ENCODE results near the gene EFNB2. TPM values are rescaled to one million over a fixed set of nuclear protein-coding genes. Genes with fewer than 3 reads are reported as not detected.

EFNB2 gene
- total RNA-seq, 1 experiment from 2014 or later: 15.9 TPM

GRCh38 chr13:106568299-106569003 is 33.0 kb upstream of the EFNB2 start:
- ChIA-PET POLR2A (interaction anchor here (1.1 to 1.7 kb wide), 3 partner anchors 32 to 350 kb away, joined by 3 to 5 read pairs (median 4); no protein-coding TSS in a partner anchor), CTCF (interaction anchor here (1.7 to 2.9 kb wide), 3 partner anchors 33 to 228 kb away, joined by 4 to 13 read pairs (median 6); partner anchors contain the start of gene EFNB2)
- Mint-ChIP-seq H3K27ac (peak overlapping the region; percentile 88), H3K4me1 (peaks cover 46% of the 10 kb centered on the region), H3K36me3 (peaks cover 6% of the 10 kb centered on the region), H3K9me3 (no peaks in the 10 kb centered on the region), H3K27me3 (ENCODE audit: low read depth) (no peaks in the 10 kb centered on the region), H3K4me3 (peak overlapping the region; percentile 99)
- ATAC-seq: no peak; the same call in 1 of the 2 replicates
- DNase-seq (ENCODE audit: low spot score): no peak
- TF ChIP-seq MYBL2 (CRISPR knock-in tag; IDR thresholded peaks at IDR 0.05): no peak

GRCh38 chr13:106567474-106568298 is 32.2 kb upstream of the EFNB2 start, which contains the start of gene ARGLU1:
TSS of gene ARGLU1 (minus strand) at chr13:106568137. CDS start at chr13:106567919, 218 bp downstream.
- TF ChIP-seq E2F1 (CRISPR knock-in tag; IDR thresholded peaks at IDR 0.05) (no peak), MAX (CRISPR knock-in tag; IDR thresholded peaks at IDR 0.05) (peak; percentile 53), IRF2 (CRISPR knock-in tag; IDR thresholded peaks at IDR 0.05; ENCODE audit: borderline replicate concordance, low read depth) (no peak), CBFB (CRISPR knock-in tag; IDR thresholded peaks at IDR 0.05; ENCODE audit: low read depth) (0 out of 2 replicates have a peak, but pooled peaks have one; percentile 25), TP53 (CRISPR knock-in tag; IDR thresholded peaks at IDR 0.05) (no peak), RELA (CRISPR knock-in tag; IDR thresholded peaks at IDR 0.05; ENCODE audit: borderline replicate concordance) (no peak), SP1 (CRISPR knock-in tag; conservative IDR thresholded peaks at IDR 0.05) (peak; percentile 68), SMAD3 (CRISPR knock-in tag; IDR thresholded peaks at IDR 0.05; ENCODE audit: borderline replicate concordance) (peak; percentile 67; the same call in 1 of the 2 replicates), ZBTB43 (CRISPR knock-in tag; IDR thresholded peaks at IDR 0.05) (0 out of 2 replicates have a peak, but pooled peaks have one; percentile 26), GTF2I (CRISPR knock-in tag; conservative IDR thresholded peaks at IDR 0.05) (no peak), CREM (CRISPR knock-in tag; IDR thresholded peaks at IDR 0.05) (0 out of 2 replicates have a peak, but pooled peaks have one; percentile 49), HMGXB4 (CRISPR knock-in tag; IDR thresholded peaks at IDR 0.05) (peak; percentile 37), ESRRA (CRISPR knock-in tag; IDR thresholded peaks at IDR 0.05; ENCODE audit: borderline replicate concordance) (0 out of 2 replicates have a peak, but pooled peaks have one; percentile 25)
- TF ChIP-seq, protein P1, sequence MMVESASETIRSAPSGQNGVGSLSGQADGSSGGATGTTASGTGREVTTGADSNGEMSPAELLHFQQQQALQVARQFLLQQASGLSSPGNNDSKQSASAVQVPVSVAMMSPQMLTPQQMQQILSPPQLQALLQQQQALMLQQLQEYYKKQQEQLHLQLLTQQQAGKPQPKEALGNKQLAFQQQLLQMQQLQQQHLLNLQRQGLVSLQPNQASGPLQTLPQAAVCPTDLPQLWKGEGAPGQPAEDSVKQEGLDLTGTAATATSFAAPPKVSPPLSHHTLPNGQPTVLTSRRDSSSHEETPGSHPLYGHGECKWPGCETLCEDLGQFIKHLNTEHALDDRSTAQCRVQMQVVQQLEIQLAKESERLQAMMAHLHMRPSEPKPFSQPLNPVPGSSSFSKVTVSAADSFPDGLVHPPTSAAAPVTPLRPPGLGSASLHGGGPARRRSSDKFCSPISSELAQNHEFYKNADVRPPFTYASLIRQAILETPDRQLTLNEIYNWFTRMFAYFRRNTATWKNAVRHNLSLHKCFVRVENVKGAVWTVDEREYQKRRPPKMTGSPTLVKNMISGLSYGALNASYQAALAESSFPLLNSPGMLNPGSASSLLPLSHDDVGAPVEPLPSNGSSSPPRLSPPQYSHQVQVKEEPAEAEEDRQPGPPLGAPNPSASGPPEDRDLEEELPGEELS (CRISPR knock-in tag; IDR thresholded peaks at IDR 0.05): peak; percentile 44; the same call in 1 of the 2 replicates
- TF ChIP-seq, protein P2, sequence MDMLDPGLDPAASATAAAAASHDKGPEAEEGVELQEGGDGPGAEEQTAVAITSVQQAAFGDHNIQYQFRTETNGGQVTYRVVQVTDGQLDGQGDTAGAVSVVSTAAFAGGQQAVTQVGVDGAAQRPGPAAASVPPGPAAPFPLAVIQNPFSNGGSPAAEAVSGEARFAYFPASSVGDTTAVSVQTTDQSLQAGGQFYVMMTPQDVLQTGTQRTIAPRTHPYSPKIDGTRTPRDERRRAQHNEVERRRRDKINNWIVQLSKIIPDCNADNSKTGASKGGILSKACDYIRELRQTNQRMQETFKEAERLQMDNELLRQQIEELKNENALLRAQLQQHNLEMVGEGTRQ (CRISPR knock-in tag; IDR thresholded peaks at IDR 0.05): peak; percentile 35
- TF ChIP-seq, protein P3, sequence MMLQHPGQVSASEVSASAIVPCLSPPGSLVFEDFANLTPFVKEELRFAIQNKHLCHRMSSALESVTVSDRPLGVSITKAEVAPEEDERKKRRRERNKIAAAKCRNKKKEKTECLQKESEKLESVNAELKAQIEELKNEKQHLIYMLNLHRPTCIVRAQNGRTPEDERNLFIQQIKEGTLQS (CRISPR knock-in tag; conservative IDR thresholded peaks at IDR 0.05): no peak
- TF ChIP-seq, protein P4, sequence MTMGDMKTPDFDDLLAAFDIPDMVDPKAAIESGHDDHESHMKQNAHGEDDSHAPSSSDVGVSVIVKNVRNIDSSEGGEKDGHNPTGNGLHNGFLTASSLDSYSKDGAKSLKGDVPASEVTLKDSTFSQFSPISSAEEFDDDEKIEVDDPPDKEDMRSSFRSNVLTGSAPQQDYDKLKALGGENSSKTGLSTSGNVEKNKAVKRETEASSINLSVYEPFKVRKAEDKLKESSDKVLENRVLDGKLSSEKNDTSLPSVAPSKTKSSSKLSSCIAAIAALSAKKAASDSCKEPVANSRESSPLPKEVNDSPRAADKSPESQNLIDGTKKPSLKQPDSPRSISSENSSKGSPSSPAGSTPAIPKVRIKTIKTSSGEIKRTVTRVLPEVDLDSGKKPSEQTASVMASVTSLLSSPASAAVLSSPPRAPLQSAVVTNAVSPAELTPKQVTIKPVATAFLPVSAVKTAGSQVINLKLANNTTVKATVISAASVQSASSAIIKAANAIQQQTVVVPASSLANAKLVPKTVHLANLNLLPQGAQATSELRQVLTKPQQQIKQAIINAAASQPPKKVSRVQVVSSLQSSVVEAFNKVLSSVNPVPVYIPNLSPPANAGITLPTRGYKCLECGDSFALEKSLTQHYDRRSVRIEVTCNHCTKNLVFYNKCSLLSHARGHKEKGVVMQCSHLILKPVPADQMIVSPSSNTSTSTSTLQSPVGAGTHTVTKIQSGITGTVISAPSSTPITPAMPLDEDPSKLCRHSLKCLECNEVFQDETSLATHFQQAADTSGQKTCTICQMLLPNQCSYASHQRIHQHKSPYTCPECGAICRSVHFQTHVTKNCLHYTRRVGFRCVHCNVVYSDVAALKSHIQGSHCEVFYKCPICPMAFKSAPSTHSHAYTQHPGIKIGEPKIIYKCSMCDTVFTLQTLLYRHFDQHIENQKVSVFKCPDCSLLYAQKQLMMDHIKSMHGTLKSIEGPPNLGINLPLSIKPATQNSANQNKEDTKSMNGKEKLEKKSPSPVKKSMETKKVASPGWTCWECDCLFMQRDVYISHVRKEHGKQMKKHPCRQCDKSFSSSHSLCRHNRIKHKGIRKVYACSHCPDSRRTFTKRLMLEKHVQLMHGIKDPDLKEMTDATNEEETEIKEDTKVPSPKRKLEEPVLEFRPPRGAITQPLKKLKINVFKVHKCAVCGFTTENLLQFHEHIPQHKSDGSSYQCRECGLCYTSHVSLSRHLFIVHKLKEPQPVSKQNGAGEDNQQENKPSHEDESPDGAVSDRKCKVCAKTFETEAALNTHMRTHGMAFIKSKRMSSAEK (CRISPR knock-in tag; IDR thresholded peaks at IDR 0.05; ENCODE audit: borderline replicate concordance): no peak
- Mint-ChIP-seq H3K27ac (peak within 1 kb of the TSS; percentile 97), H3K9me3 (no peaks in the 10 kb centered on the region), H3K36me3 (peaks cover 6% of the 10 kb centered on the region), H3K4me3 (peak within 1 kb of the TSS; percentile 99), H3K27me3 (ENCODE audit: low read depth) (no peaks in the 10 kb centered on the region), H3K4me1 (peaks cover 49% of the 10 kb centered on the region)
- ChIA-PET POLR2A (interaction anchor here (1.1 to 2.1 kb wide), 7 partner anchors 14 to 350 kb away, joined by 3 to 9 read pairs (median 3); partner anchors contain the start of gene EFNB2), CTCF (interaction anchor here (1.7 to 2.9 kb wide), 3 partner anchors 32 to 229 kb away, joined by 4 to 13 read pairs (median 6); partner anchors contain the start of gene EFNB2)
- ATAC-seq (peak; percentile 62), DNase-seq (ENCODE audit: low spot score) (peak; percentile 95)

All from WTC11 (cell line).